Activated T-cell treated with anti-CD3 and anti-CD28 coated beads, Interleukin-2, amount 50 U/mL, for 24 hours (primary cell): ENCODE measurements around the gene MCMBP.
A peak's percentile ranks its signal among the peaks of the same experiment; 100 is the strongest.
"Not testable (repeated sequence)": the region's sequence is repeated elsewhere in the genome, so short reads cannot be mapped to it uniquely, and the experiment has no call there.

Source experiments
- DNase-seq: peaks from one replicate; pipeline ENCODE4 v3.0.0-alpha.2; 2020
- H3K27ac Mint-ChIP-seq: 2 replicates; pipeline ENCODE4 v1.8.0; 2020; ENCODE audit warnings: mild to moderate bottlenecking, mixed read lengths
- H3K27me3 Mint-ChIP-seq: 2 replicates; pipeline ENCODE4 v1.8.0; 2020; ENCODE audit warnings: mixed read lengths
- H3K36me3 Mint-ChIP-seq: 2 replicates; pipeline ENCODE4 v1.8.0; 2020; ENCODE audit warnings: low read depth, mixed read lengths
- H3K4me1 Mint-ChIP-seq: 2 replicates; pipeline ENCODE4 v1.8.0; 2020; ENCODE audit warnings: low read depth, mixed read lengths
- H3K4me3 Mint-ChIP-seq: 2 replicates; pipeline ENCODE4 v1.8.0; 2020; ENCODE audit warnings: mild to moderate bottlenecking, moderate library complexity, mixed read lengths
- H3K9me3 Mint-ChIP-seq: 2 replicates; pipeline ENCODE4 v1.8.0; 2020; ENCODE audit warnings: mixed read lengths

Gene MCMBP

GRCh38 chr10:119891849-119892187 is 19.2 kb upstream of the MCMBP start:
- peak overlapping the region; percentile 95 for H3K27ac Mint-ChIP-seq

DNA sequence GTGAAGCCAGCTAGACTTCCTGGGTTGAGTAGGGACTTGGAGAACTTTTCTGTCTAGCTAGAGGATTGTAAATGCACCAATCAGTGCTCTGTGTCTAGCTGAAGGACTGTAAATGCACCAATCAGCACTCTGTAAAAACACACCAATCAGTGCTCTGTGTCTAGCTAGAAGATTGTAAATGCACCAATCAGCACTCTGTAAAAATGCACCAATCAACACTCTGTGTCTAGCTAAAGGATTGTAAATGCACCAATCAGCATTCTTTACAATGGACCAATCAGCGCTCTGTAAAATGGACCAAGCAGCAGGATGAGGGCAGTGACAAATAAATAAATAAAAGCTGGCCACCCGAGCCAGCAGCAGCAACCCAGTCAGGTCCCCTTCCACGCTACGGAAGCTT is 17.7 kb upstream of the MCMBP start:
- peaks cover 28% of the 10 kb centered on the region for H3K36me3 Mint-ChIP-seq
- H3K4me3 Mint-ChIP-seq, DNase-seq, H3K27ac Mint-ChIP-seq, H3K9me3 Mint-ChIP-seq, H3K27me3 Mint-ChIP-seq: not testable (repeated sequence)
- H3K4me1 Mint-ChIP-seq: peaks cover 25% of the 10 kb centered on the region

More at GRCh38 chr10:119891849-119892187, 19.2 kb upstream of the MCMBP start:
- Mint-ChIP-seq H3K4me1 (peaks cover 40% of the 10 kb centered on the region), H3K36me3 (peaks cover 42% of the 10 kb centered on the region), H3K4me3 (peak overlapping the region; percentile 91)
- DNase-seq, H3K9me3 Mint-ChIP-seq, H3K27me3 Mint-ChIP-seq: not testable (repeated sequence)

DNA sequence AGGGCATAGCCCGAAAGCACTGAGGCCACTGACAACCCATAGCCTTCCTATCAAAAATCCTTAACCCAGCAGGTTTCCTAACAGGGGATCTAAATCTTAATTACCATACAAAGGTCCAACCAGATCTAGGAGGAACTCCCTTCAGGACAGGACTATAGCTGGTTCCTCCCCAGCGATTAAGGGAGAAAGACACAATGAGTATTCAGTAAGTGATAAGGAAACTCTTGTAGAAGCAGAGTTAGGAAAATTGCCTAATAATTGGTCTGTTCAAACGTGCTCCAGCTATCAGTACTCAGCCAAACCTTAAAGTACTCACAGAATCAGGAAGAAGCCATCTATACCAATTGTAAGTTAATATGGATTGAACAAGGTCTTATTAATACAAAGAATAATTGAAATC is 16.6 kb upstream of the MCMBP start:
- Mint-ChIP-seq H3K36me3 (peaks cover 18% of the 10 kb centered on the region), H3K4me1 (peaks cover 15% of the 10 kb centered on the region)
- H3K4me3 Mint-ChIP-seq, H3K27ac Mint-ChIP-seq, H3K27me3 Mint-ChIP-seq, H3K9me3 Mint-ChIP-seq, DNase-seq: not testable (repeated sequence)

DNA sequence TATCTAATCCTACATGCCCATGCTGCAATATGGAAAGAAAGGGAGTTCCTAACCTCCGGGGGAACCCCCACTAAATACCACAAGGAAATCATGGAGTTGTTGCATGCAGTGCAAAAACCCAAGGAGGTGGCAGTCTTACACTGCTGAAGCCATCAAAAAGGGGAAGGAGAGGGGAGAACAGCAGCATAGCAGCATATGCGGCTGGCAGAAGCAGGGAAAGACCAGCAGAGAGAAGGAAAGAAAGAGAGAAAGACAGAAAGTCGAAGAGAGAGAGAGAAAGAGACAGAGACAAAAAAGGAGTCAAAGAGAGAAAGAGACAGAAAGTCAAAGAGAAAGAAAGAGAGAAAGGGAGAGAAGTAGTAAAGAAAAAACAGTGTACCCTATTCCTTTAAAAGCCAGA is 16.1 kb upstream of the MCMBP start:
- not testable (repeated sequence) for DNase-seq, H3K4me3 Mint-ChIP-seq, H3K27ac Mint-ChIP-seq, H3K27me3 Mint-ChIP-seq, H3K9me3 Mint-ChIP-seq, H3K4me1 Mint-ChIP-seq
- H3K36me3 Mint-ChIP-seq: peaks cover 13% of the 10 kb centered on the region

- not testable (repeated sequence) for H3K27ac Mint-ChIP-seq
Observed at GRCh38 chr10:119886070-119886469, 13.4 kb upstream of the MCMBP start.

DNA sequence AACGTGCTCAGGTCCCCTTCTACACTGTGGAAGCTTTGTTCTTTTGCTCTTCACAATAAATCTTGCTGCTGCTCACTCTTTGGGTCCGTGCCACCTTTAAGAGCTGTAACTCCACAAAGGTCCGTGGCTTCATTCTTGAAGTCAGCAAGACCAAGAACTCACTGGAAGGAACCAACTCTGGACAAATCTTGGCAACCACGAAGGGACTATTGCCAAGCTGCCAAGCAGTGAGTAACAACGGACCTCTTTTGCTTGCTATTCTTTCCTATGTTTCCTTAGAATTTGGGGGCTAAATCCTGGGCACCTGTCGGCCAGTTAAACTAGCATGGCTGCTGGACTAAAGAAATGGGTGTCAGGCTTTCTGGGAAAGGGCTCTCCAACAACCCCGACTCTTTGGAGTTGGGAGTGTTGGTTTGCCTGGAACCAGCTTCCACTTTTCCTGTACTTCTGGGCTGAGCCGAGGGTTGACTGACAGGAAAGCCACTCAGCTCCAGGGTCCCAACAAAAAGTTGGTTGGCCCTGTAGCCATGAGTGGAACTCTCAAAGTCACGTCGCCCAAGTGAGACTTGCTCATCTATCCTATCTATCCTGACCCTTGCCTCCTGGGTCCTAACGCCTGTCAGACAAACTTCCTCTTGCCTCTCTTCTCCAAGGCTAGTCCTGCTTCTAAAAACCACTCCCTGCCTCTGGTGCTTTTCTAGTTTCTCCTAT is 11.4 kb upstream of the MCMBP start:
- H3K27ac Mint-ChIP-seq, H3K36me3 Mint-ChIP-seq, H3K9me3 Mint-ChIP-seq, H3K27me3 Mint-ChIP-seq, DNase-seq, H3K4me3 Mint-ChIP-seq, H3K4me1 Mint-ChIP-seq: not testable (repeated sequence)

More at GRCh38 chr10:119886070-119886469, 13.4 kb upstream of the MCMBP start:
- H3K9me3 Mint-ChIP-seq, H3K4me1 Mint-ChIP-seq, DNase-seq, H3K4me3 Mint-ChIP-seq, H3K27me3 Mint-ChIP-seq, H3K36me3 Mint-ChIP-seq: not testable (repeated sequence)

DNA sequence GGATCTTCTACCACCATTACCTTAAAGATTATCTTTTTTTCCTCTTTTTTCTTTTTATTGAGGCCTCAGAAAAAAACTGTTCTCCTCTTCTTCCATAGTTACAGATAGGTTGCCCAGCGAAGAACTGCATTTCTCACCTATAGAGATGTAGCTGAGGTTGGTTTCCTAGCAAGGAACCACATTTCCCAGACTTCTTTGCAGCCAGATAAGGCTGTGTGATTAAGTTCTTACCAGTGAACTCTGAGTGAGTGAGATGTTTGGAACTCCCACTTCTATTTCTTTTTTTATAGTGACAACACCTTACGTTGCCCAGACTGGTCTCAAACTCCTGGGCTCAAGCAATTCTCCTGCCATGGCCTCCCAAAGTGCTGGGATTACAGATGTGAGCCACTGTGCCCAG is 5.9 kb upstream of the MCMBP start:
- no peak for DNase-seq
- Mint-ChIP-seq H3K4me3 (no peak overlapping the region), H3K36me3 (no peaks in the 10 kb centered on the region), H3K9me3 (no peaks in the 10 kb centered on the region), H3K4me1 (peaks cover 10% of the 10 kb centered on the region), H3K27ac (no peak overlapping the region), H3K27me3 (no peaks in the 10 kb centered on the region)

GRCh38 chr10:119872860-119873681 is 428 bp upstream of the MCMBP start:
- peak overlapping the region; percentile 93 for H3K27ac Mint-ChIP-seq
- no peaks in the 10 kb centered on the region for H3K9me3 Mint-ChIP-seq
- H3K36me3 Mint-ChIP-seq: peaks cover 30% of the 10 kb centered on the region
- H3K4me1 Mint-ChIP-seq: peaks cover 38% of the 10 kb centered on the region
- H3K27me3 Mint-ChIP-seq: no peaks in the 10 kb centered on the region
- peak overlapping the region; percentile 83 for H3K4me3 Mint-ChIP-seq
- DNase-seq: peak; percentile 93

- Mint-ChIP-seq H3K9me3 (no peaks in the 10 kb centered on the region), H3K27ac (peak overlapping the region; percentile 95), H3K4me3 (peak overlapping the region; percentile 91), H3K27me3 (no peaks in the 10 kb centered on the region), H3K36me3 (peaks cover 36% of the 10 kb centered on the region), H3K4me1 (peaks cover 43% of the 10 kb centered on the region)
- DNase-seq: peak; percentile 77
Observed at GRCh38 chr10:119871881-119872609, 598 bp downstream of the MCMBP start.

DNA sequence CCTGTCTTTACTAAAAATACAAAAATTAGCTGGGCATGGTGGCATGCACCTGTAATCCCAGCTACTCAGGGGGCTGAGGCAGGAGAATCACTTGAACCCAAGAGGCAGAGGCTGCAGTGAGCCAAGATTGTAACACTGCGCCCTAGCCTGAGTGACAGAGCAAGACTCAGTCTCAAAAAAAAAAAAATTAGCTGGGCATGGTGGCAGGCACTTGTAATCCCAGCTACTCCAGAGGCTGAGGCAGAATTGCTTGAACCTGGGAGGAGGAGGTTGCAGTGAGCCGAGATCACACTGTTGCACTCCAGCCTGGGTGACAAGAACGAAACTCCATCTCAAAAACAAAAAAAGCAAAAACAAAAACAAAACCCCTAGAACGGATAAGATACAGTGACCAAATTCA is 3.2 kb downstream of the MCMBP start:
- Mint-ChIP-seq H3K27ac (peak overlapping the region; percentile 47), H3K4me1 (peaks cover 60% of the 10 kb centered on the region), H3K36me3 (peaks cover 59% of the 10 kb centered on the region), H3K4me3 (peak overlapping the region; percentile 91)
- DNase-seq, H3K27me3 Mint-ChIP-seq, H3K9me3 Mint-ChIP-seq: not testable (repeated sequence)

DNA sequence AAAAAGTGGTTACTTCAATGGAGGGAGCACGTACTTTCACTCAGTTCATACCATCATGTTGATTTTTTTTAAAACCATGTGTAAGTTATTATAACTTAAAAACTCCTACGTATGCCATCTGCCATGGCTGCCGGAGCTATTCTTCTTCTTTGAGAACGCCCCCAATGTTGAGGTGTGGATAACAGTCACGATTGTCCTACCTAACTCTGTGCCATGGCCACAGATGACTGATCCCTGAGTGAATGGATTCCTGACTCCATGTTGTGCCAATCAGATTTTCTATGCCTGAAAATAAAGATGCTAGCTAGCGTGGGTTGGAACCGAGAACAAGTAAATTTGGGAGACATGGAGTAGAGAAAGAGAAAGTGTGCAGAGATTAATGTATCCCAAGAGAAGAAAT is 5.3 kb downstream of the MCMBP start:
- H3K4me1 Mint-ChIP-seq: peaks cover 65% of the 10 kb centered on the region
- H3K27ac Mint-ChIP-seq: no peak overlapping the region
- no peak overlapping the region for H3K4me3 Mint-ChIP-seq

GRCh38 chr10:119865699-119866240 is 6.9 kb downstream of the MCMBP start:
- no peak overlapping the region for H3K27ac Mint-ChIP-seq
- DNase-seq: no peak
- H3K4me3 Mint-ChIP-seq: no peak overlapping the region
- H3K9me3 Mint-ChIP-seq: no peaks in the 10 kb centered on the region
- peaks cover 70% of the 10 kb centered on the region for H3K4me1 Mint-ChIP-seq
- H3K27me3 Mint-ChIP-seq: no peaks in the 10 kb centered on the region
- H3K36me3 Mint-ChIP-seq: peaks cover 67% of the 10 kb centered on the region

More for the DNA sequence above, 5.3 kb downstream of the MCMBP start:
- H3K36me3 Mint-ChIP-seq: peaks cover 73% of the 10 kb centered on the region
- H3K9me3 Mint-ChIP-seq: no peaks in the 10 kb centered on the region
- DNase-seq: no peak
- no peaks in the 10 kb centered on the region for H3K27me3 Mint-ChIP-seq

DNA sequence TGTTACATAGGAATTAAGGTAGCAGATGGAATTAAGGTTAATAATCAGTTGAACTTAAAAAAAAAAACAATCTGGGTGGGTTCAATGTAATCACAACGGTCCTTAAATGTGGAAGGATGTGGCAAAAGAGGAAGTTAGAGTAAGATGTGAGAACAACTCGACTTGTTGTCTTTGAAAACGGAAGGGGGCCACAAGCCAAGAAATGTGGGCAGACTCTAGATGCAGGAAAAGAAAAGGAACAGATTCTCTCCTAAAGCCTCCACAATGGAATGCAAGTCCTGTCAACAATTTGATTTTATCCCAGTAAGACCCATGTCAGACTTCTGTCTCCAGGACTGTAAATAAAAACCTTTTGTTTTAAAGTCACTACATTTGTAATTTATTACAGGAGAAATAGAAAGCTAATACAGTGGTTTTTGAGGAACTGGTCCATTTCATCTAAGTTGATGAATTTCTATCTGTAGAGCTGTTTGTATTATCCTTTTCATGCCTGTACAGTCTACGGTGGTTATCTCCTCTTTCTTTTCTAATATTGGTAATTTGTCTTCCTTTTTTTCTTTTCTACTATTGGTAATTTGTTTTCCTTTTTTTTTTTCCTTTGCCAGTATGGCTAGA is 8.6 kb downstream of the MCMBP start:
- no peak for DNase-seq
- H3K27ac Mint-ChIP-seq: peak overlapping the region; percentile 16
- no peak overlapping the region for H3K4me3 Mint-ChIP-seq
- H3K9me3 Mint-ChIP-seq: no peaks in the 10 kb centered on the region
- peaks cover 59% of the 10 kb centered on the region for H3K36me3 Mint-ChIP-seq
- H3K27me3 Mint-ChIP-seq: no peaks in the 10 kb centered on the region
- peaks cover 72% of the 10 kb centered on the region for H3K4me1 Mint-ChIP-seq

DNA sequence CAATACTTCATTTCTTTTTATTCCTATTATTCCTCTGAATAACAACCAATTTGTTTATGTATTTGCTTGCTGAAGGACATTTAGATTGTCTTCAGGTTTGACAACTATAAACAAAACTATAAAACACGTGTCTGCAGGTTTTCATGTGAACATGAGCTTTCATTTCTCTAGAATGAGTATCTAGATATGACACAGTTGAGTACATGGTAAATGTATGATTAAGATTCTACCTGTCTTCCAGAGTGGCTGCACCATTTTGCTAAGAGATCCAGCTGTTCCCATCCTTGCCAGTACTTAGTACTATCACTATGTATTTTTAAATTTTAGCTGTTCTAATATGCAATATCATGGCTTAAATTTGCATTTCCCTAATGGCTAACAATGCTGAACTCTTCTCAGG is 10.1 kb downstream of the MCMBP start:
- H3K27ac Mint-ChIP-seq: peak overlapping the region; percentile 30
- H3K27me3 Mint-ChIP-seq: no peaks in the 10 kb centered on the region
- H3K4me3 Mint-ChIP-seq: no peak overlapping the region
- peaks cover 66% of the 10 kb centered on the region for H3K4me1 Mint-ChIP-seq
- peaks cover 63% of the 10 kb centered on the region for H3K36me3 Mint-ChIP-seq
- no peak for DNase-seq
- H3K9me3 Mint-ChIP-seq: no peaks in the 10 kb centered on the region
